ENCODE measurements around the gene EEIG2. TPM values are rescaled to one million over a fixed set of nuclear protein-coding genes. Genes with fewer than 3 reads are reported as not detected.

The EEIG2 gene
- total RNA-seq, 2 donors from 2014 or later: 12.4 to 20.3 TPM

DNA sequence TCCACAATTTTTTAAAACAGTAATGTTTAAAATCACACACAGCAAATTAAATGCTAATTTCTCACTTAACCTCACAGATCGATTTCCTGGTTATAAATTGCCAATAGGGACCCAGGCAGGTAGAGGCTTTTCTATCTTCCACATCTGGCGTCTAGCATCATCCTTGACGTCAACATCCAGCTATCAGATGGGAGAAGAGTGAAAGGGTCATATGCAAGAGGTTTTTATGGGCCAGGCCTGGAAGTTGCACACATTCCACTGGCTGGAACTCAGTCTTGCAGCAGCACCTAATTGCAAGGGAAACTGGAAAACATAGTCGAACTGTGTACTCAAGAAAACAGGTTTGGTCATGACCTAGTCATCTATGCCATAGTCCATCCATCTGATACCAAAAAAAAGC, 6.0 kb upstream of the EEIG2 start:
- WGBS: 51% methylated on average over 4 of the region's 4 CpGs
- no peak overlapping the region for H3K27ac ChIP-seq
- intact Hi-C loops (cut with DNase I): no loop called here

DNA sequence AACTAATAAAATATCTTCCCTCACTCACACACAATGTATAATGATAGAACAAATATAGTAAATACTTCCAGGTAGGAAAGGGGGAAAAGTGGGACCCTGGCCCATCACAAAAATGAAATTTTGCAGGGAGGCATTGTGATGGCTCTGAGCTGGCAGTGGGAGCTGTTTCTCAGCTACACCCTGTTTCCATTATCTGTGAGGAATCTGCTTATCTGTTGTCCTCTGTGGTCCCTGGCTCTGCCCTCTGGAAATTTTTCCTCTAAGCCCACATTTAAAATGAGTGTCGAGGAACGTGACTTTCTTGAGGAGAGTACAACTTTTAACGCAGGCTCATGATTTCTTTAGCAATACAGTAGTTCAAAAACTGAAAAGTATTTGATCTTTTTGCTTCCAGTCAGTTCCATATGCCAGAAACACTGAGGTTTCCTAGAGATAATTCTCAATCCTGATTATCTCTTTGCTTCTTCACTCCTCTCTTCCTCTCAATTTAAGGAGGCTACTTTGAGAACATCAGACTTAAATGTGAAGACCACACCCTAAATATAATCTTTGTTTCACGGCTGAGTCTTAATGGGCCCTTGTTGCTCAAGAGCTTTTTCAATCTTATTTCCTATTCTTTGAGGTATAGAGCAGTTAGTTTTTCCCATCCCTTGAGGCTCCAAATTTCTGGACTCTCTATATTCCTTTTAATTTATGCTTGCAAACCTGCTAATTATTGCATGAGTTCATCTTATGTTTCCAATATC, 5.0 kb upstream of the EEIG2 start:
- H3K9me3 ChIP-seq: no peaks in the 10 kb centered on the region
- TF ChIP-seq POLR2AphosphoS5 (IDR thresholded peaks at IDR 0.05) (no peak), POLR2A (IDR thresholded peaks at IDR 0.05) (no peak)
- WGBS: 45% methylated on average over 4 of the region's 4 CpGs
- no peak overlapping the region for H3K27ac ChIP-seq
- H3K36me3 ChIP-seq: no peaks in the 10 kb centered on the region
- no peak overlapping the region for H3K4me3 ChIP-seq
- intact Hi-C loops (cut with DNase I): no loop called here
- no peaks in the 10 kb centered on the region for H3K4me1 ChIP-seq (replicated peaks)
- no peak for DNase-seq (ENCODE audit: low spot score)
- H3K27me3 ChIP-seq (replicated peaks; ENCODE audit: insufficient read depth): no peaks in the 10 kb centered on the region

More for the DNA sequence above, 6.0 kb upstream of the EEIG2 start:
- Histone ChIP-seq H3K9me3 (no peaks in the 10 kb centered on the region), H3K36me3 (no peaks in the 10 kb centered on the region), H3K27me3 (replicated peaks; ENCODE audit: insufficient read depth) (no peaks in the 10 kb centered on the region), H3K4me3 (no peak overlapping the region), H3K4me1 (replicated peaks) (no peaks in the 10 kb centered on the region)
- DNase-seq (ENCODE audit: low spot score): no peak
- peak; percentile 29 for TF ChIP-seq POLR2AphosphoS5 (IDR thresholded peaks at IDR 0.05)
- TF ChIP-seq, protein P1, sequence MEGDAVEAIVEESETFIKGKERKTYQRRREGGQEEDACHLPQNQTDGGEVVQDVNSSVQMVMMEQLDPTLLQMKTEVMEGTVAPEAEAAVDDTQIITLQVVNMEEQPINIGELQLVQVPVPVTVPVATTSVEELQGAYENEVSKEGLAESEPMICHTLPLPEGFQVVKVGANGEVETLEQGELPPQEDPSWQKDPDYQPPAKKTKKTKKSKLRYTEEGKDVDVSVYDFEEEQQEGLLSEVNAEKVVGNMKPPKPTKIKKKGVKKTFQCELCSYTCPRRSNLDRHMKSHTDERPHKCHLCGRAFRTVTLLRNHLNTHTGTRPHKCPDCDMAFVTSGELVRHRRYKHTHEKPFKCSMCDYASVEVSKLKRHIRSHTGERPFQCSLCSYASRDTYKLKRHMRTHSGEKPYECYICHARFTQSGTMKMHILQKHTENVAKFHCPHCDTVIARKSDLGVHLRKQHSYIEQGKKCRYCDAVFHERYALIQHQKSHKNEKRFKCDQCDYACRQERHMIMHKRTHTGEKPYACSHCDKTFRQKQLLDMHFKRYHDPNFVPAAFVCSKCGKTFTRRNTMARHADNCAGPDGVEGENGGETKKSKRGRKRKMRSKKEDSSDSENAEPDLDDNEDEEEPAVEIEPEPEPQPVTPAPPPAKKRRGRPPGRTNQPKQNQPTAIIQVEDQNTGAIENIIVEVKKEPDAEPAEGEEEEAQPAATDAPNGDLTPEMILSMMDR (IDR thresholded peaks at IDR 0.05): no peak

DNA sequence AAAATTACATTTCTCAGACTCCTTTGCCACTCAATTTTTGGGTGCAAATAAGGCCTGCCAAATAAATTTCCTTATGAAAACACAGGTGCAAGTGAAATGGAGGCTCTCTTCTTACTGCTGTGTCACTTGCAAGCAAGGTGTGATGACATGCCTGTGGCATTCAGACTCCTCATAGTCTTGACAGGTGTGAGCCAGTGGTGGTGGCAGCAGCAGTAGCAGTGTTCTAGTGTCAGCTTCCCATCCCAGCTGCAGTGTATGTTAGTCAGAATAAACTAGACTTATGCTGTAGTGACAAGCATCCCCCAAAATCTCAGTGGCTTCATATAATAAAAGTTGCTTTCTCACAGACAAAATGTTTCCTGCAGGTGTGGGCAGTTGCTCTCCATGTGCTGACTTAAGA, 3.8 kb upstream of the EEIG2 start:
- Histone ChIP-seq H3K36me3 (no peaks in the 10 kb centered on the region), H3K27me3 (replicated peaks; ENCODE audit: insufficient read depth) (no peaks in the 10 kb centered on the region), H3K27ac (no peak overlapping the region), H3K9me3 (no peaks in the 10 kb centered on the region), H3K4me3 (no peak overlapping the region), H3K4me1 (replicated peaks) (peaks cover 3% of the 10 kb centered on the region)
- TF ChIP-seq POLR2AphosphoS5 (IDR thresholded peaks at IDR 0.05): no peak
- no peak for TF ChIP-seq POLR2A (IDR thresholded peaks at IDR 0.05)
- TF ChIP-seq, protein P1 (IDR thresholded peaks at IDR 0.05): no peak
- DNase-seq (ENCODE audit: low spot score): no peak
- intact Hi-C loops (cut with DNase I): no loop called here

DNA sequence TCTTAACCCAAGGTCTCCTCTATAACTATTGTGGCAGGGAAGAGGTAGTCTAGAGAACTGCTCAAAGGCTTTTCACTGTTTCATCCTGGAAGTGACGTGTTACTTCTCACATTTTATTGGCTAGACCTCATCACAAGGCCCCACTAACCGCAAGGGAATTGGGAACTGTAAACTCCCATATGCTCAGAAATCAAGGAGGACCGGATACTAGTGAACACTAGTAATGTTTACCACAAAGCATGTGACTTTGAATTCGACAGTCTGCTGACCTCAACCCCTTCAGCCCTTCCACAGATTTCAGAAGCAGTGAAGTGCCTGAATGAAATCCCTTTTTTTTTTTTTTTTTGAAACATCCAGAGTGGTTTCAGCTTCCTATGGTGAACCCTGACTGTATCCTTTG, 3.4 kb upstream of the EEIG2 start:
- 86% methylated on average over 4 of the region's 4 CpGs for WGBS
- no peak for TF ChIP-seq POLR2A (IDR thresholded peaks at IDR 0.05)
- TF ChIP-seq, protein P1 (IDR thresholded peaks at IDR 0.05): no peak
- no peak for TF ChIP-seq POLR2AphosphoS5 (IDR thresholded peaks at IDR 0.05)
- no peaks in the 10 kb centered on the region for H3K27me3 ChIP-seq (replicated peaks; ENCODE audit: insufficient read depth)
- no peak for DNase-seq (ENCODE audit: low spot score)
- H3K4me3 ChIP-seq: no peak overlapping the region
- peaks cover 3% of the 10 kb centered on the region for H3K4me1 ChIP-seq (replicated peaks)
- intact Hi-C loops (cut with DNase I): no loop called here
- no peaks in the 10 kb centered on the region for H3K9me3 ChIP-seq
- no peaks in the 10 kb centered on the region for H3K36me3 ChIP-seq
- no peak overlapping the region for H3K27ac ChIP-seq

DNA sequence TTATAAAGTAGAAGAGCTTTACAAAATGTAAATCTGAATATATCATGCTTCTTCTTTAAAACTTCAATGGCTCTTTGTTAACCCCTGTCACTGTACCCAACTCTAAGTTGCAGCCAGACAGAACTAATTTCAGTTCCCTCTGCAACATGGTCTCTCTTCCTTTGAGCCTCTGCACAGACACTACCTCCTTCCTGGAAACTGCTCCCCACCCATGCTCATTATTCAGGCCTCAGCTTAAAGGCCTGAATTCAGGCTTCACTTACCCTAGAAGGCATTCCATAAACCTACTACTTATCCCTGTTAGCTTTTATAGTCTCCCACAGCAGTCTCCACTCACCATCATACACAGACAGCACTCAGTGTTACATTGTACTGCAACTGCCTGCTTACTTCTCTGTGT, 2.6 kb upstream of the EEIG2 start:
- no peak for DNase-seq (ENCODE audit: low spot score)
- Histone ChIP-seq H3K27ac (no peak overlapping the region), H3K4me1 (replicated peaks) (peaks cover 8% of the 10 kb centered on the region), H3K9me3 (no peaks in the 10 kb centered on the region), H3K27me3 (replicated peaks; ENCODE audit: insufficient read depth) (no peaks in the 10 kb centered on the region), H3K4me3 (no peak overlapping the region), H3K36me3 (no peaks in the 10 kb centered on the region)
- TF ChIP-seq, protein P1 (IDR thresholded peaks at IDR 0.05): no peak
- TF ChIP-seq POLR2A (IDR thresholded peaks at IDR 0.05) (no peak), POLR2AphosphoS5 (IDR thresholded peaks at IDR 0.05) (no peak)
- intact Hi-C loops (cut with DNase I): no loop called here

Measured in prostate gland (tissue), 2 donors.